PFSK-1 (cell line): Measurements from ENCODE around the gene TSPYL1.

Experiments used
- FOXP2 ChIP-seq: optimal IDR thresholded peaks from 2 replicates; pipeline ENCODE3; 2011; ENCODE audit warnings: borderline replicate concordance, control low read depth, inconsistent platforms; ENCODE audit not compliant: insufficient read depth; ENCODE audit errors: extremely low read length, extremely low read depth
- POLR2AphosphoS5 ChIP-seq: IDR thresholded peaks from 2 replicates; pipeline ENCODE4 v1.6.1; 2012; ENCODE audit warnings: low read depth, mild to moderate bottlenecking, control low read depth, low read length, moderate library complexity
- REST ChIP-seq, 2 experiments: IDR thresholded peaks; 2 replicates each; pipeline versions ENCODE4 v1.6.1 to v1.8.0; 2011 to 2012; ENCODE audit warnings: low read depth in 2 of 2, low read length in 2 of 2, control low read depth in 1 of 2, inconsistent platforms in 1 of 2, mild to moderate bottlenecking in 1 of 2, moderate library complexity in 1 of 2; ENCODE audit not compliant: insufficient read depth in 1 of 2
- SIN3A ChIP-seq: IDR thresholded peaks from 2 replicates; pipeline ENCODE4 v1.6.1; 2012; ENCODE audit warnings: mild to moderate bottlenecking, low read length, moderate library complexity, borderline replicate concordance; ENCODE audit not compliant: insufficient read depth
- TAF1 ChIP-seq: IDR thresholded peaks from 2 replicates; pipeline ENCODE4 v1.6.1; 2012; ENCODE audit warnings: low read length, control low read depth, borderline replicate concordance; ENCODE audit not compliant: insufficient read depth

The TSPYL1 gene

GRCh38 chr6:116286773-116287358, 7.1 kb upstream of the TSPYL1 start:
- TF ChIP-seq POLR2AphosphoS5 (no peak), TAF1 (no peak)

DNA sequence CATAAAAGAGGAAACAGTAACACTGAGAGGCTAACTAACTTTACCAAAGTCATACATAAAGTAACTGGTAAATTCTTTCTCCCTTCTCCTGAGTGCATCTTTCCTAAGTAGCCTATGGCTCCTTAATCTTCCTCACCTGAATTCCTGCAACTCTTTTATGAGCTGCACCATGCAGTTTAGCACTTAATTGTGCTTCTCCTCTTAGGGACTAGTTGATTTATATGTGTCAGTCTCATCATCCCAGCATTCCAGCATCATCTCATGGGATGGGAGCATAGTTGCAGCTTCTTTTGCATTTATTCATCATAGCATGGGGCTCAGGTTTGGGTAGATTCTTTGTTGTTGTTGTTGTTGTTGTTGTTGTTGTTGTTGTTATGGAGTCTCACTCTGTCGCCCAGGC, 3.5 kb upstream of the TSPYL1 start:
- TF ChIP-seq SIN3A (no peak), POLR2AphosphoS5 (no peak), FOXP2 (no peak), REST (IDR thresholded peaks at IDR 0.05; ENCODE audit: insufficient read depth in 1 of 2, low read depth in 2 of 2, low read length in 2 of 2) (no peak), TAF1 (no peak)

- TF ChIP-seq POLR2AphosphoS5 (no peak), FOXP2 (no peak), SIN3A (no peak), REST (IDR thresholded peaks at IDR 0.05; ENCODE audit: insufficient read depth in 1 of 2, low read depth in 2 of 2, low read length in 2 of 2) (no peak), TAF1 (no peak)
These were observed 3.0 kb upstream of the TSPYL1 start for GRCh38 chr6:116282698-116283097.

GRCh38 chr6:116280933-116281316, 1.2 kb upstream of the TSPYL1 start:
- TF ChIP-seq TAF1 (no peak), POLR2AphosphoS5 (no peak), FOXP2 (no peak), REST (IDR thresholded peaks at IDR 0.05; ENCODE audit: insufficient read depth in 1 of 2, low read depth in 2 of 2, low read length in 2 of 2) (no peak), SIN3A (no peak)

DNA sequence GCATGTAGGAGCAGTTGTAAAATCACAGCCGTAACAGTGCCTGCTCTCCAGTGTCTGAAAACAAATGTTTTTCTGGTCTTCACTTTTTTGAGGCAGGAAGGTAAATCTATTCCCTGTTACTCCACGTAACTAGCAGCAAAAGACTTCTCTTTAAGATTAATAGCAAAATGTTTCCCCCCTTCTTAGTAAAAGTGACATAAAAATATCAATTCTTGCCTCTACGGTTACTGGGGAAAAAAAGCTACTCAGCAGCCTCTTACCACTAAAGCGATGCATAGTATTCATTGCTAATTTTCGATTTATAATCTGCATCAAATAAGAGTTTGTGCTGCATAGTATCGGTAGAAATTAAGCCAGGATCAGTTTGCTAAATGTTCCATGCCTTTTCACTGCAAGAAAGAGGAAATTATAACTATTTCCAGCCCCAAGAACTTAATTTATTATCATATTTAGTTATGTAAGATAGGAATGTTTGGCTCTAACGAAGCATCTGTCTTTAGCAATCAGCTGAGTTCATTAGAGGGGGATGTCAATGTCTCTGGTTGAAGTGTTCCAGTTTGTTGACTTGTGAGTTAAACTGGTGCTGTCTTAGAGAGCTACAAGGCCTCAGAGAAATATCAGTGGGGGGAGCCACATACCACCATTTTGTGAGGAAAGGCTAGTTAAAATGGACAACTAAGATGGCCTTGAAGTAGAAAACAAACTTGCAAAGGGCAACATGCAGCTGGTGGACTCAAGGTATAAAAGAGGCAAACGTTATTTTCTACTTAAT, 617 bp upstream of the TSPYL1 start:
- TF ChIP-seq TAF1 = peak; percentile 3; the same call in 1 of the 2 replicates
- no peak for TF ChIP-seq FOXP2

- TF ChIP-seq SIN3A (0 out of 2 replicates have a peak, but pooled peaks have one; percentile 65), TAF1 (no peak)
These were observed 887 bp downstream of the TSPYL1 start for GRCh38 chr6:116278854-116279231.
